ENCODE results near the gene SEMA4C.
"Not testable (repeated sequence)": the region's sequence is repeated elsewhere in the genome, so short reads cannot be mapped to it uniquely, and the experiment has no call there.

Gene SEMA4C

DNA sequence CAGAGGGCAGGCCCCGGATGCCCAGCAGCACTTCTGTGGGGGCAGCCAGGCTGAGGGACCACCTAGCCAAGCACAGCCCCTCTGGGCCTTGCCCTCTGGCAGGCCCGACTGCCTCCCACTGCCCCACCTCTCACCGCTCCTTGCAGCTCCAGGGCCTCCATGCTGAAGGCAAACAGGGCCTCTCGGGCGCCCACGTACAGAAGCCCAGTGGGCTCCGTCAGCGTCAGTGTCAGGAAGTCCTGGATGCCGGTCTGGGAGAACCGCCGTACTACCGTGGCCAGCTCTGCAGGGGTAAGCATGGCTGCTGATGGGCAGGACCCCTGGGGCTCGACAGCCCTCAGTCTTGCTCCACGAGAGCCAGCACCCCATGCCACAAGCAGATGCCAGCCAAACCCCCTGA is 3.7 kb downstream of the SEMA4C start:
- no peak for DNase-seq

DNA sequence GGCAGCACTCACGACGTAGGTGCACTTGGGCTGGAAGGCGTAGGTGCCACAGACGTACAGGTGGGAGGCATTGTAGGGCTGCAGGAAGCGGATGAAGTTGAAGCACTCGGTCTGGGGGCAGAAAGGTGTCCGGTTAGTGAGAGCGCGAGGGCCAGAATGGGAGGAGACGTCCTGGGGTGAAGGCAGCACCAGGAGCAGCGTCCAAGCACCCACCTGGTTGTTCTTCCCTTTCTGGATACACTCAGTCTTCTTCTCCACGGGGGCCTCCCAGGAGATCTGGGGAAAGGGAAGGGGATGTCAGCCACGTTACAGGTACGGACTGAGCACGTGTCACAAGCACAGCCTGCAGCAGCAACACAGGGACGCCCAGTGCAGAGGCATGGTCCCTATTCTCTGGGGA is 4.2 kb downstream of the SEMA4C start:
- DNase-seq = no peak

DNA sequence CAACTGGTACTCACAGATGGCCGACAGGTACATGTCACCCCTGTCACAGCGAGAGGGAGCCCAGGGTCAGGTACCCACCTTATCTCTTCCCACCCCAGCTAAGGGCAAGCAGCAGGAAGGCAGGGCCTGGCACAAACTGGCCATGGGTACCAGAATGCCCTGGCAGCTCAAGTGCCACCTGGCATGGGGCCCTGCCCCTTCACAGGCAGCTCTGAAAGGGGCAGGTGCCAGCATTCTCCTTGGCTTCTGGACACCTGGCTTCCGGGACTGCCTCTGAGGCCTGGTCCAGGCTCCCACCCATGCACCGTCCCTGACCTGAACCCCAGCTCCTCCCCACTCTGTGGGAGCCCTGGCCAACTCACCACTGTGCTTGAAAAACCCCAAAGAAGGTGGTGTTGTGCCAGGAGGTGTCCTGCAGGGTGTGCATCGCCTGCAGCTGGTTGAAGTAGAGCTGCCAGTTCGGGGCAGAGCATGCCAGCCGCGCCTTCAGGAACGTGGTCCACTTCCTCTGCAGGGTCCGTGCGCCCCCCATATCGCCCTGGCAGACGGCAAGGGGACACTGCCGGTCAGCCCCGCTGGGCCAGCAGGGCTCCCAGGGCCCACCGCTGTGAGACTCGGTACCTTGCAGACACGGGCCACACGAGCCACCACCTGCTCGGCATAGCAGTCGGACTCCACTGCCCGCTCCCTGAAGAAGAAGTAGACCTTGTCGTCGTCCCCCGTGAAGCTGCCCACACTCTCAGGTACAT is 5.4 kb downstream of the SEMA4C start:
- DNase-seq = no peak

DNA sequence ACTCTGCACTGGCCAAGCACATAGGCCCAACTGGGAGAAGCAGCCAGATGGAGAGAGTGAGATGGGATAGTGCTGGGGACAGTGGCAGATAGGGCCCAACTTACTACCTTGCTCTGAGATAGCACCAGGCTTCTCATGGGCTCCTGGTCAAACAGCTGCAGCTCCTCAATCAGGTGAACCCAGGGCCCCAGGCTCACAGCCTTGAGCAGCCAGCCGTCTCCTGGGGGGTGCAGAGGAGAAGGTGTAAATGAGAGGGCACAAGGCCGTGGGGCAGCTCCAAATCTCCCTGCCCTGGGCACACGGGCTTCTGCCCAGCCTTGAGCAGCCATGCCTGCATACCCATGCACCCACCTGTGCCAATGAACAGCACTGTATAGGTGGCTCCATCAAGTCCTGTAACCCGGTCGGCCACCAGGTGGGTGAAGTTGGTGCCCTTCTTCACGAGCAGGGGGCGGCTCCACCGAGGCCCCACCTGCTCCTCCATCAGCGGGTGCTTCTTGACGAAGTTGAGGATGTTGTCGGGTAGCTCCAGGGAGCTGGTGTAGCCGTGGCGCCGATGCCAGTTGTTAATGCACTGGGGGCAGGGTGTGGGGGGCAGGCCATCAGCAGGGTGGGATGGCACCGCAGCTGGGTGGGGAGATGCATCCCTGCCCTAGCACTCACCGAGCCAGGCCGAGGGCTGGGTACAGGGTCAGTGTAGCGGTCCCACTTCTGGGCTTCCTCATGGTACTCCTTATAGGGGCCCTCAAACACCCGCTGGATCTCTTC is 6.1 kb downstream of the SEMA4C start:
- DNase-seq = no peak

DNA sequence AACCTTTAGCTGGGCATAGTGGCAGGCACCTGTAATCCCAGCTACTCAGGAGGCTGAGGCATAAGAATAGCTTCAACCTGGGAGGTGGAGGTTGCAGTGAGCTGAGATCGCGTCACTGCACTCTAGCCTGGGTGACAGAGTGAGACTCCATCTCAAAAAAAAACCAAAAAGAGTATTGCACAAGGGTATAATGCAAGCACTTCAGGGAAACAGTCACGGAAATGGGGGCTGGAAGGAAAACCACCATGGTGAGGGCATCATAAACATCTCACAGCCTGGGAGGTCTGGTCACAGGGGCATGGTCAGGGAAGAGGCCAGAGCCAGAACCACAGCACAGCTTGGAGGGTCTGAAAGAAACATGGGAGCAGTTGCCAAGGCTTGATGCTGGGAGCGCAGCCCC is 6.8 kb downstream of the SEMA4C start:
- DNase-seq = not testable (repeated sequence)

DNA sequence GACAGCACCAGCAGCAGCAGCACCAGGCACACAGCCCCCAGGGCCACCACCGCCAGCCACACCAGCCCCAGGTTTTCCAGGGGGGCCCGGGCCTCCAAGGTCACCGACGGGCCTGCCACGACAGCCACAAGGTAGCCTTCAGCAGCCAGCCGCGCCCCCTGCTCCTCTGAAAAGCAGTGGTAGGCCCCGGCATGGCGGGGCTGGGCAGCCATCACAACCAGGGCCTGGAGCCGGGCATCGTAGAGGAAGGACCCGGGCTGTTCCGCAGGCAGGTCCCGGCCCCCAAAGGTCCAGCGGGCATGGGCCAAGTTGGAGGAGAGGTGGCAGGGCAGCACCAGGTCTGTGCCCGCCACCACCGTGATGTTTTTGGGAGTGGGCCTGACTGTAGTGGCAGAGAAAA is 8.8 kb downstream of the SEMA4C start:
- DNase-seq = no peak

DNA sequence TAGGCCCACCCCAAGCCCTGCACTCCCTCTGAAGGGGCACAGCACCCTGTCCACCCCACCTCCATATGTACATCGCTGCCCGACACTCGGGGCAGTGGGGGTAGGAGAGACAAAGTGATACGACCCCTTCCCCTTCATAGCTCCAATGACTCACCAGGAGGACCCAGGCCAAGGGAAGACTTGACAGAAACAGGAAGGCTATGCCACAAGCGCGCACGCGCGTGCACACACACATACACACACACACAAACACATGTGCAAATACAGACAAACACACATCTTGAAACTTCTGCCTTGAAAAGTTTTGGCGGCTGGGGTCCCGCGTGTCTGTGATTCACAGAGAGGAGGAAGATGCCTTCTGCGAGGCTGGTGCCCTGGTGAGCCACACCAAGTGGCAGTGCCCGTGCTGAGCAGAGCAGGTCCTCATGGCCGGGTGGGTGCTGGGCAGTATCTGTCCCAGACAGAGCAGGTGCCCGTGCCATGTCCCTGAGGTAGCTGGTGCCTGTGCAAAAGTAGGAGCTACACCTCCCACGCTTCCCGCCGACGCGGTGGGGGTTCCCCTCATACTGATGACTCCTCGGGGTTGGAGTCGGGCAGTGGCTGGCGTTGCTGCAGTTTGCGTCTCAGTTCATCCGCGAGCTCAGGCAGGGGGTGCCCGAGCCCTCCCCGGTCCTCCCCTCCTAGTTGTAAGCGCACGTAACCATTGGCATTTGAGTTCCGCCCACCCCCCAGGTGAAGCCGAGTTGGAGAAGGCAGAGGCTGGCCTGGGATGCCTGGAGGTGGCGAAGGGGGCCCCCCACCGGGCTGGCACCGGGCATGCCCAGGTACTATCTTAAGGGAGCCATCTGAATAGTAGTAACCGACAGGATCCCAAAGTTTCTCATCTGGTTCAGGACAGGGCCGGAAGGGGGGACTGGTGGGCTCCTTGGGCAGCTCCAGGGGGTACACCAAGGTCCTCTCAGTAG is 9.5 kb downstream of the SEMA4C start:
- DNase-seq = no peak

DNA sequence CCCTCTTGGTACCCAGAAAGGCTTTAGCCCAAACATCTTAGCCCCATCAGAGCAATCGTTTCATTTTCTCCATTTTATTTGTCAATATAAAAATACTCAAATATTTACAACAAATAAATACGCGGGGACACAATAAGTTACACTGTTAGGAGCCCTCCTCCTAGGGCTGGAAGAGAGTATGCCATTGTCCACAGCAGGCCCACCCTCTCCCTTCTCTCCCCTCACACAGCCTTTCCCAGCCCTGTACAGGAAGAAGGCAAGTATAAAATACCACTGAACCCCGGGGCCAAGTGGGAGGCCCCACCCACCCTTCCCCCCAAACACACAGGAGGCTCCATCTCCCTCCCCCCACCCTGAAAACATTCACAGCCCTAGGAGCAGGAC is 10.2 kb downstream of the SEMA4C start:
- DNase-seq = no peak

DNA sequence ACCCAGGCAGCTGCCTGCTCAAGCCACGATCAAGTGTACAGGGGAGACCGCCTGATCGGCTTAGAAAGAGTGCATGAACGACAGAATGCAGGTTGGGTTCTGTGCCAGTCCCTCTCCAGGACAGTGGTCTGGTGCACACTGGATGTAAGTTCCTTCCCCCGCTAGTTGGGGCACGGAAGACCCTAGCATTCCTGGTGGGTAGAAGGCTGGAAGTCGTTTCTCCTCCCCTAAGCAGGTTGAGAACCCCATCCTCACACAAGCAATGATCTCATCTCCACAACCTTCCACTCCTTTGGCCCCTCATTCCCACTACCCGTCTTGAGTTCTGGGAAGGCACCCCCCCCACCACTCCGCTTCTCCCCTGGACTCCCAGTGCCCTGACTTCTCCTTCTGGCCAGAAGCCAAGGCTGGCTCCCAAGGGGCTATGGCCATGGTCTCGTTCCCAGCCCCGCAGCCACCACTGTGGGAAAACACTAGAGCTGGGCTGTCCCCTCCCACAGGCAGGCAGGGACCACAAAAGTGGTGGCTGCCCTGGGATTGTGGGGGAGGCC is 10.7 kb downstream of the SEMA4C start:
- no peak for DNase-seq

DNA sequence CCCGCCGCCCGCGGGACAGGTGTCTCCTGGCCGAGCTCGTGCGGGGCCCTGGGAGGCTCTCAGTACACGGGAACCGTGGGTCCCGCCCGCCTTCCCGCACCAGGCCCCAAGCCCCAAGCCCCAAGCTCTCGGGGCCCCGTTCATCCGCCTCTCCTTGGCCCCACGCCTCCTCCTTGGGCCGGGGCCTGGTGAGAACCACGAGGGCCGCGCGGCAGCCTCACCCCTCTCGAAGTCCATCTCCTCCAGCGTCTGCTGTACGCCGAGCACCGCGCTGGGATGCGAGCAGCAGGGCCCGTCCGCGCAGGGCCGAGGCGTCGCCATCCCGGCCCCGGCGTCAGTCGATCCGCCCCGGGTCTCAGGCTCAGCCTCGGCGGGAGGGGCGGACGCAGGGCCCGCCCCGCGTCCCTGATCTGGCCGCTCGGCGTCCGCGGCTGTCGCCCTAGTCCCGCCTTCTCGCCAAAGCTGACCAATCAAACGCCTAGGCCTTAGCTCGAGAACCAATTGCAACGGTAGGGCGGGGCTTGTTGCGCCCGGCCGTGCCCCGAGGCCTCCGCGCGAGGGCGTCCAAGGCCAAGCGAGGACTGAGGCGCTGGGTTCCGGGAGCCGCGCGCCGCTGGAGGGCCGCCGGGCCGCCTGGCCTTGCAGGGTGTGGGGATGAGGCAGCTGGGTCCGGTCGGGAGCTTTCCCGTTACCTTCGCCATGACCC is 12.1 kb downstream of the SEMA4C start, which contains the start of gene ANKRD39:
ANKRD39 (minus strand) TSS at position 350 of the 706 bp plus-strand sequence; CDS start at position 321, 29 bp downstream.
- DNase-seq = peak; percentile 98

DNA sequence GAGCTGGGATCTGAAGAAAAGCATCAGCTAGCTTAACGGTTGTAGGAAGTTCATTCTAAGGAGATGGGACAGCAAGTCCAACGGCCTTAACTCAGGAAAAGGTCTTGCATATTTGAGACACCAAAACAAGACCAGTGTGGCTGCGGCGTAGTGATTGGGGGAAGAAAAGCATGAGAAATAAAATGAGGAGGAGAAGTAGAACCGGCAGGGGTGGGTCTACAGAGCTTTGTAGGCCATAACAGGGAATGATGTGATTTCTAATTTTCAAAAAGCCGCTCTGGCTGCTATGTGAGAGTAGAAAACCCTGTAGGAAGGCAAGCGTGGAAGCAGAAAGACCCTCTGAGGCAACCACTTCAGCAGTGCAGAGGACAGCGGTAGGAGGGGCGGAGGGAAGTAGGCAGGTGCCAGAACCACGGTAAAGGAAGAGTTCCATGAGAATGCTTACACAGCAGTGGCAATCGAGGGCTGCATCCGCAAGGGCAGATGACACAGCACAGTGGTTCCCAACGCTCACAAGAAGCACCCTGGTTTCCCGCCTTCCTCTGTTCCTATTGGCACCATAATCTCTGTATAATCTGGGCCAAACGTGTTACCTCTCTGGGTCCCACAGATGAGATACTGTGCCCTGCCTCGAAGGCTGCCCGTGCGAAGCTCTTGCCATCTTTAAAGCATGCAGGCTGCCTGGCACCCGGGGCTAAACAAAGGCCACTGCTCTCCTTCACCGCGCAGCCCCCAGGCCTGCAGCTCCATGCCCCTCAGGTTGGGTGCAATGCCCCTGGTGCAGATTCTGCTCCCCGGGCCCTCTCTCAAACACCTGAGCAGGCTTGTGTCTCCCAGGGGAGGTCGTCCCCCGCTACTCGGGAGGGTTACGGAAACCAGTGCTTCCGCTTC is 12.9 kb downstream of the SEMA4C start:
- peak; percentile 12 to 59 for DNase-seq

DNA sequence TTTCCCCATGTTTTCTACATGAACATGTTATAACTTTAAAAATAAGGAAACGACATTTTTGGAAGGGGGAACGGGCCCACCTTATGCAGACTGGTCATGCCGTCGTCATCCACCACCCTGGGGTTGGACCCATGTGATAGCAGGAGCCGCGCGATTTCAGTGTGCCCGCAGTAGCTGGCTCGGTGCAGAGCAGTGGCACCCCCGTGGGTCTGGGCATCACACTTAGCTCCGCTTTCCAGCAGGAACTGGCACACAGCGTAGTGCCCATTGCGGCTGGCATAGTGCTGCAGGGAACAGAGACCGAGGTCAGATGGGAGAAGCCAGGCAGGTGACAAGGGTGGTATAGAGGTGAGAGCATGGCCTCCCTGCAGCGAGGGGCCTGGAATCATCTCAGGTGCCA is 16.6 kb downstream of the SEMA4C start:
- no peak for DNase-seq

DNA sequence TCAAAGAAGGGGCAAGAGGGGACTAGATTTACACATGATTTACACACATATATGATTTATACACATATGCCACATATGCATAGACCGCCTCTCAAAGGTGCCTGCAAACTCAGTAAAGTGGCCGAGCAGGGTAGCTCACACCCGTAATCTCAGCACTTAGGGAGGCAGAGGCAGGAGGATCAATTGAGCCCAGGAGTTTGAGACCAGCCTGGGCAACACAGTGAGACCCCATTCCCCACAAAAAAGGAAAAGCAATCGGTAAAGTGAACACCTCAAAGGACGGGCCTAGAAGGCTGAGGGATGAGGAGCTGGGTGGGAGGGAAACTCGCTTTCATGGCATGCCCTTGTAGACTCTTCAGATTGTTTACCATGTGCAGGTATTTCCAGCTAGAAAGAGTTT is 17.2 kb downstream of the SEMA4C start:
- DNase-seq = no peak

DNA sequence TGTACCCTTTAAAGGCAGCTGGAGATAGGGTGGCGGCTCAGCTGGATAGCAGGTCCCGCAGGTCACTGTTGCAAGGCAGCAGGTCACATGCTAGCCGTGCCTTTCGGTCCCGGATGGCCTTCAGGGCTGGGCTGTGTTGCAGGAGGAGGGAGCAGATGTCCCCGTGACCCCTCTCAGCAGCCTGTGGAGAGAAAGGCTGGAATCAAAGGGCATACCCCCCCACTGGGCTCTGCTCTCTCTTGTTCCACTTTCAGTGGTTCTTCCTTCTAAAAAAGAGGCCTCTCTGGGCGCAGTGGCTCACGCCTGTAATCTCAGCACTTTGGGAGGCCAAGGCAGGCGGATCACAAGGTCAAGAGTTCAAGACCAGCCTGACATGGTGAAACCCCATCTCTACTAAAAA is 21.6 kb downstream of the SEMA4C start:
- no peak for DNase-seq

DNA sequence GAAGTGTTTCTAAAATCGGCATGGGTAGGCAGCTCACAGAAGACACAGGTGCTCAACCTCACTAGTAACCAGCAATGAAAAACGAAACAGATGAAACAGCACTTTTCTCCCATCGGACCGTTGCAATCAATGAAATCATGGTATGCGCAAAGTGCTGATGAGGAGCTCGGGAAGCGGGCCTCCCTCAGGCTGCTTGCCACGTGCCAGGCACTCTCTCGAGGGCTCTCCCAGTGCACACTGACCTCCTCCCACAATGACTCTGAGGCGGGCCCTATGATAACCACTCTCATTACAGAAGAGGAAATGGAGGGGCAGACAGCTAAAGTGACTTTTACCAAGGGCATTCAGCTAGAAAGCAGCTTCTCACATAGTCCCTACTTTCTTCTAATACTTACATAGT is 22.3 kb downstream of the SEMA4C start:
- no peak for DNase-seq

DNA sequence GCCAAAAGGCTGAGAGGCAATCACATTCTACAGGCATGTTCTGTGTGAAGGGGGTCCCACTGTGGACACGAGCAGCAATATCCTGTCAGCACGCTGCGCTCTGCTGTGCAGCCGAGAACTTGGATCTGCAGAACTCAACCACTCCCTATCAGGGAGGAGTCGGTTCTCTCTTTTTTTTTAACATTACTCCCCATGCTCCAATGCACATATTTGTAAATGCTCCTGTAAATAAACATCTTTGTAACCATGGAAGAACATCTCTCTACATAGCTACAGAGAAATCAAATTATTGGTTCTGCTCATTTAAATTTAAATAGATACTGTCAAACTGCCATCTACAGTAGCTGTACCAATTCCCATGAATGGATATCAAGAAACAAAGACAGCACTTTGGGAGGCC is 23.1 kb downstream of the SEMA4C start:
- DNase-seq = no peak

DNA sequence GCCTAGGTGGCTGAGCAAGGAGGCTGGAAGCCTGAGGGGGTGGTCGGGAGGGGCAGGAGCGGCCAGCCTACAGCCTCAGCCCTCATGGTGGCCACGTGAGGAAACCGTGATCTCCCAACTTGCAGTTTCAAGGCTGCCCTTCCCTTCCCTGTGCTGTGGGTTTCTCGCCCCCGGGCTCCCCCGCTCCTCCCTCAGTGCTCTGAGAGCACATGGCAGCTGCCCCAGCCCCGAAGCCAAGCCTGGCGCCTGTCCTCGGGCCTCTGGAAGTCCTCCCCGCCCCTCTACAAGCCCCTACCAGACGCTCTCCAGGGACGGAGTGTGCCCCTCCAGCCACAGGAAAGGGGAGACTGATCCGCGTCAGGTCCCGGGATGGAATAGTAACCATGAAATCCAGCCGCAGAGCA is 25.5 kb downstream of the SEMA4C start:
- DNase-seq = no peak

DNA sequence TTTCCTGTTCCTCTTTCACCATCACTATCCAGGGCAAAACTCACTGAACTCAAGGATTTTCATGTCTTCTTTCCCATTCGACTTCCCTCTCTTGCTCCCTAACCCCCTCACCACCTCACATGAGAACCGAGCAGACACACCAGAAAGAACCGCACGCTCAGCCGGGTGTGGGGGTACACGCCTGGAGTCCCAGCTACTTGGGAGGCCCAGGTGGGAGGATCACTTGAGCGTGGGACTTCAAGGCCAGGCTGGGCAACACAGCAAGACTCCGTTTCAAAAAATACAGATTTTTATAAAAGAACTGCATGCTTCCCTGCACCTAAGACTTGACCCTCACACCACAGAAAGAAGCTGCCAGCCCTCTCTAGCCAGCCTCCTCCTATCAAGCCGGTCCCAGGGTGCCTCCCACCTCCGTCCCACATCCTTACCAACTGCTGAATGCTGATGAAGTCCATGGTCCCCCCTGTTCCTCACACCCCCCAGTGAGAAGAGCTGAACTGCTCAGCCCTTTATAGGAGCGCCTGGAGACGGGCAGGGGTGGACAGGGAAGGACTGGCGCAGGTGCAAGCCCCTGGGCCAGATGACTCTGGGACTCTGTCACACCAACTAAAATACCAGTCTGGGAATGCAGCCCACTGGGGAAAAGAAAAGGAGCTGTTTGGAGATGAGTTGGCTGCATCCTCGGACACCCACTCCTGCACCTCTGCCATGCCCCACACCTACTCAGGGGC is 26.2 kb downstream of the SEMA4C start, which contains the start of gene ANKRD23:
ANKRD23 (minus strand) TSS at position 484 of the 731 bp plus-strand sequence; CDS start at position 455, 29 bp downstream.
- no peak for DNase-seq

DNA sequence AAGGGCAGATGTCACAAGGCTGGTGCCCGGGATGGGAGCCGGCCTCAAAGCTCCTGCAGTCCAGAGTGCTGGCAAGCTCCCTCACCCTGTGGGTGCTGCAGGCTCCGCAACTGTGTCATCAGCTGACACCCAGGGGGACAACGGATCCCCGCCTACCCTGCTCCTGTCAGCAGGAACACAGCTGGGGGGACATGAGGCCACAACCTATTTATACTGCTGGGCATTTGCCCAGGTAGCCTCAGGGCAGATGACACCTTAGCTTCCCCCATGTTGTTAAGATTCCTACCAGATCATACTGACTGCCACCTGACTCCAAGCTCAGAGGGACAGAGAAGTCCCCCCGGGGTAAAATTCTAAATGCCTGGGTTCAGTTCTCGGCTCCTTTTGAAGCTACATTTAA is 27.3 kb downstream of the SEMA4C start:
- no peak for DNase-seq
